PFSK-1 (cell line): Measurements from ENCODE around the gene CALD1.

Experiments used
- FOXP2 ChIP-seq: optimal IDR thresholded peaks from 2 replicates; pipeline ENCODE3; 2011; ENCODE audit warnings: borderline replicate concordance, control low read depth, inconsistent platforms; ENCODE audit not compliant: insufficient read depth; ENCODE audit errors: extremely low read length, extremely low read depth
- POLR2AphosphoS5 ChIP-seq: IDR thresholded peaks from 2 replicates; pipeline ENCODE4 v1.6.1; 2012; ENCODE audit warnings: low read depth, mild to moderate bottlenecking, control low read depth, low read length, moderate library complexity
- REST ChIP-seq, 2 experiments: IDR thresholded peaks; 2 replicates each; pipeline versions ENCODE4 v1.6.1 to v1.8.0; 2011 to 2012; ENCODE audit warnings: low read depth in 2 of 2, low read length in 2 of 2, control low read depth in 1 of 2, inconsistent platforms in 1 of 2, mild to moderate bottlenecking in 1 of 2, moderate library complexity in 1 of 2; ENCODE audit not compliant: insufficient read depth in 1 of 2
- SIN3A ChIP-seq: IDR thresholded peaks from 2 replicates; pipeline ENCODE4 v1.6.1; 2012; ENCODE audit warnings: mild to moderate bottlenecking, low read length, moderate library complexity, borderline replicate concordance; ENCODE audit not compliant: insufficient read depth
- TAF1 ChIP-seq: IDR thresholded peaks from 2 replicates; pipeline ENCODE4 v1.6.1; 2012; ENCODE audit warnings: low read length, control low read depth, borderline replicate concordance; ENCODE audit not compliant: insufficient read depth

GRCh38 chr7:134766779-134767519 lies 12.5 kb upstream of the CALD1 start:
- TF ChIP-seq POLR2AphosphoS5 = no peak
- no peak for TF ChIP-seq SIN3A
- TF ChIP-seq REST (IDR thresholded peaks at IDR 0.05; ENCODE audit: insufficient read depth in 1 of 2, low read depth in 2 of 2, low read length in 2 of 2) = no peak
- TF ChIP-seq TAF1 = no peak
- no peak for TF ChIP-seq FOXP2
